Chondrocyte (in vitro differentiated cells): ENCODE results near the gene PRDM15. TPM values are rescaled to one million over a fixed set of nuclear protein-coding genes. Genes with fewer than 3 reads are reported as not detected.
A peak's percentile ranks its signal among the peaks of the same experiment; 100 is the strongest.

ENCODE experiments used
- DNase-seq: peaks from one replicate; pipeline ENCODE4 v3.0.0; 2021; ENCODE audit warnings: mixed read lengths, low spot score
- H3K27ac Mint-ChIP-seq: one replicate; pipeline ENCODE4 v1.8.0; 2021; ENCODE audit warnings: mild to moderate bottlenecking, moderate library complexity, mixed read lengths; ENCODE audit not compliant: unreplicated experiment
- H3K27me3 Mint-ChIP-seq: 2 replicates; pipeline ENCODE4 v1.8.0; 2021; ENCODE audit warnings: low read depth, mixed read lengths
- H3K36me3 Mint-ChIP-seq: 2 replicates; pipeline ENCODE4 v1.8.0; 2021; ENCODE audit warnings: low read depth, mixed read lengths
- H3K4me1 Mint-ChIP-seq: 2 replicates; pipeline ENCODE4 v1.8.0; 2021; ENCODE audit warnings: low read depth, mild to moderate bottlenecking, mixed read lengths
- H3K4me3 Mint-ChIP-seq: one replicate; pipeline ENCODE4 v1.8.0; 2021; ENCODE audit warnings: mild to moderate bottlenecking, moderate library complexity, mixed read lengths; ENCODE audit not compliant: unreplicated experiment
- H3K9me3 Mint-ChIP-seq: 2 replicates; pipeline ENCODE4 v1.8.0; 2021; ENCODE audit warnings: low read depth, mixed read lengths
- total RNA-seq: library from RNA; stranded (reverse); gene quantifications from 3 replicates; pipeline ENCODE4 v1.2.1, GENCODE V29; 2021
- TF ChIP-seq, protein P1 (sequence below): fragments of 200-600 bp; sonication (generic); IDR thresholded peaks from 2 replicates; pipeline ENCODE4 v1.5.0; 2021; ENCODE audit warnings: antibody characterized with exemption, mild to moderate bottlenecking, moderate library complexity

The PRDM15 gene
- total RNA-seq, 1 donor from 2014 or later = 4.9 TPM

- no peak overlapping the region for H3K27ac Mint-ChIP-seq
- no peaks in the 10 kb centered on the region for H3K9me3 Mint-ChIP-seq
- no peaks in the 10 kb centered on the region for H3K36me3 Mint-ChIP-seq
- DNase-seq = no peak
- peaks cover 6% of the 10 kb centered on the region for H3K27me3 Mint-ChIP-seq
- H3K4me3 Mint-ChIP-seq = no peak overlapping the region
- H3K4me1 Mint-ChIP-seq = peaks cover 33% of the 10 kb centered on the region
- TF ChIP-seq, protein P1, sequence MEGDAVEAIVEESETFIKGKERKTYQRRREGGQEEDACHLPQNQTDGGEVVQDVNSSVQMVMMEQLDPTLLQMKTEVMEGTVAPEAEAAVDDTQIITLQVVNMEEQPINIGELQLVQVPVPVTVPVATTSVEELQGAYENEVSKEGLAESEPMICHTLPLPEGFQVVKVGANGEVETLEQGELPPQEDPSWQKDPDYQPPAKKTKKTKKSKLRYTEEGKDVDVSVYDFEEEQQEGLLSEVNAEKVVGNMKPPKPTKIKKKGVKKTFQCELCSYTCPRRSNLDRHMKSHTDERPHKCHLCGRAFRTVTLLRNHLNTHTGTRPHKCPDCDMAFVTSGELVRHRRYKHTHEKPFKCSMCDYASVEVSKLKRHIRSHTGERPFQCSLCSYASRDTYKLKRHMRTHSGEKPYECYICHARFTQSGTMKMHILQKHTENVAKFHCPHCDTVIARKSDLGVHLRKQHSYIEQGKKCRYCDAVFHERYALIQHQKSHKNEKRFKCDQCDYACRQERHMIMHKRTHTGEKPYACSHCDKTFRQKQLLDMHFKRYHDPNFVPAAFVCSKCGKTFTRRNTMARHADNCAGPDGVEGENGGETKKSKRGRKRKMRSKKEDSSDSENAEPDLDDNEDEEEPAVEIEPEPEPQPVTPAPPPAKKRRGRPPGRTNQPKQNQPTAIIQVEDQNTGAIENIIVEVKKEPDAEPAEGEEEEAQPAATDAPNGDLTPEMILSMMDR = no peak
Observed at GRCh38 chr21:41781050-41781410, 98.1 kb downstream of the PRDM15 start.

GRCh38 chr21:41780337-41781049 lies 98.7 kb downstream of the PRDM15 start:
- no peak for DNase-seq
- Mint-ChIP-seq H3K27me3 (peaks cover 6% of the 10 kb centered on the region), H3K4me3 (no peak overlapping the region), H3K9me3 (no peaks in the 10 kb centered on the region), H3K4me1 (peaks cover 32% of the 10 kb centered on the region), H3K27ac (no peak overlapping the region), H3K36me3 (no peaks in the 10 kb centered on the region)
- TF ChIP-seq, protein P1 = no peak

DNA sequence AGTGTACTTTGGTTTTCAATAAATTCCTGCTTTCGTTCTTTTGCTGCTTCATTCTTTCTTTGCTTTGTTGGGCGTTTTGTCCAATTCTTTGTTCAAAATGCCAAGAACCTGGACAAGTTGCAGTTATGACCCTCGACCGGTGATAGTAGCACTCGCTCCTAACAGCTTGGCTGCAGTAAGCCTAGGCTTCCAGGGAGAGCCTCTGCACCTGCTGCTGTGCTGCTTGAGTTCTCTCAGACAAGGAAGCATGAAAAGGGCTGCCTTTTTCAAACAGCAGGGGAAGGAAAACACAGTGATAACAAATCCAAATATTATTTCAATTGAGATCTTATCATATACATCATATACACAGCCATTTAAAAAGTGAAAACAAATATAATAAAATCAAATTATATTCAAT lies 99.5 kb downstream of the PRDM15 start:
- TF ChIP-seq, protein P1 = no peak
- Mint-ChIP-seq H3K36me3 (no peaks in the 10 kb centered on the region), H3K4me1 (peaks cover 32% of the 10 kb centered on the region), H3K27ac (no peak overlapping the region), H3K27me3 (peaks cover 7% of the 10 kb centered on the region), H3K4me3 (no peak overlapping the region), H3K9me3 (no peaks in the 10 kb centered on the region)
- no peak for DNase-seq

DNA sequence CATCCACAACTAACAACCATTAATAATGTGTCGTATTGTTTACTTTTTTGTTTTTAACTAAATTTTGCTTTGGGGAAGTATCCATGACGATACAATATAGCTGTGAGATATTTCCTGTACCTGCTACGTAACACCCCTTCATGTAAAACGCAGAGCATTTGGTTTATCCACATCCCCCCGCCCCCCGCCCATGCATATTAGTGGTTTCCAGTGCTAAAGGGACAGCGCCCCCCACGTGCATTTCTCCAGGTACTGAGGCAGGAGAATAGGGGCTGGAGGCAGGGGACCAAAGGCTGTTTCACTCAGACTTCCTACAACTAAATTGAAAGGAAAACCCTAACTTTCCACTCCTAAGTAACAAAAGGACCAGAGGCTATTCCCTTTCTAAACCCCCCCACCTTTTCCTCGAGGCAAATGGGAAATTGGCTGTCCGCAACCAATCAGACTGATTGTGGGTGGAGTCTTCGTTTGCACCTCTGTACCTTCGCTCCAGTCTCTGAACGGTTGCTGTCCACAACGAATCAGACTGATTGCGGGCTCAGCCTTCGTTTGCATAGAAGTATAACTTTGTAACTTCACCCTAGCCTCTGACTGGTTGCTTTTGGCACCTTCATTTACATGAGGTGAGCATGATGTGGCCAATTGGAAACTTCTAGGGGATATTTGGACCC lies 100.1 kb downstream of the PRDM15 start:
- Mint-ChIP-seq H3K27me3 (peaks cover 8% of the 10 kb centered on the region), H3K4me1 (peaks cover 31% of the 10 kb centered on the region), H3K9me3 (no peaks in the 10 kb centered on the region), H3K27ac (no peak overlapping the region), H3K4me3 (no peak overlapping the region), H3K36me3 (no peaks in the 10 kb centered on the region)
- TF ChIP-seq, protein P1 = no peak
- no peak for DNase-seq

DNA sequence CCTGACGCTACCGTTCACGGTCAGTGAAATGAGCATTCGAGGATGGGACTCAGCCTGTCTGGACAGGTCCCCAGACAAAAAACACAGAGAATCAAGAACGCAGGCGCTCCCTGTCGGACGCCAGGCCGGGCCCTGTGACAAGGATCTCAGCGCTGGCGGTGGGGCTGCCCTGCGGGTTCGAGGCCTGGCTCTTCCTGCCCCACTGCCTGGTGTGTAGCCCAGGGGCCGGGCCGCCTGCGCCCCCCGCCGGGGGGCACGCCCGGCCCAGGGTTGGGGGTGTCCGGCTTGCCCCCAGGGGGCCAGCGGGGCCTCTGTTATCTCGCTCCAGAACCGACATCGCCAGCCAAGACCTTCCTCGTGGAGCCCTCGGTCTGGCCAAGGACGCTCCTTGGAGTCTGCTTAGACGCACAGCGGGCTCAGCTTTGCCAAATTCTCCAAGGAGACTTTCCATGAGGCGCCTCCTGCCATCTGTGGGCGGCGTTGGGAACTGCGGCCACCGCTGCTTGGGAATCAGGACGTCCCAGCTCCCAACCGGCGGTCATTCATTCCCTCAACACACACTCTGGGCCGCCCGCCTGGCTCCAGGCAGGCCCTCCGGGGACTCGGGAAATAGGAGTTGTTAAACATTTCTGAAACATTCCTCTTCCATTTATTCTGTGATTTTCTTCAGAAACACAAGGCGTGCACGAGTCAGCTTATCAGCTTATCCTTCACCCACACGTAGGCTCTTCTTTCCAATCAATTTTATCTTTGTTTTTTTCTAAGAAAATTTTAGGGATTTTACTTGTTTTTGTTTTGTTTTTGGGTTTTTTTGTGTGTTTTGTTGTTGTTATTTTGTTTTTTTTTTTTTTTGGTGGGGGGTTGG lies 101.0 kb downstream of the PRDM15 start:
- H3K4me1 Mint-ChIP-seq = peaks cover 22% of the 10 kb centered on the region
- H3K27me3 Mint-ChIP-seq = peaks cover 8% of the 10 kb centered on the region
- H3K27ac Mint-ChIP-seq = peak overlapping the region; percentile 77
- TF ChIP-seq, protein P1 = peak; percentile 98
- no peaks in the 10 kb centered on the region for H3K9me3 Mint-ChIP-seq
- peak overlapping the region; percentile 52 for H3K4me3 Mint-ChIP-seq
- H3K36me3 Mint-ChIP-seq = no peaks in the 10 kb centered on the region
- no peak for DNase-seq
